Effector CD8-positive, alpha-beta T cell (primary cell): ENCODE results near the gene ZNF697.

Source experiments
- DNase-seq: peaks from one replicate; lab custom pipeline; 2025; lab: John Stamatoyannopoulos, UW

Gene ZNF697

GRCh38 chr1:119662034-119662437 lies 14.0 kb upstream of the ZNF697 start:
- DNase-seq: no peak

GRCh38 chr1:119660253-119661083 lies 12.4 kb upstream of the ZNF697 start:
- no peak for DNase-seq

GRCh38 chr1:119659628-119660027 lies 11.6 kb upstream of the ZNF697 start:
- DNase-seq: no peak

GRCh38 chr1:119656410-119656955 lies 8.4 kb upstream of the ZNF697 start:
- DNase-seq: no peak

- DNase-seq: no peak
These were observed 7.1 kb upstream of the ZNF697 start for GRCh38 chr1:119655154-119655553.

- no peak for DNase-seq
These were observed 5.7 kb upstream of the ZNF697 start for GRCh38 chr1:119653839-119654170.

GRCh38 chr1:119653135-119653838 lies 5.2 kb upstream of the ZNF697 start:
- no peak for DNase-seq

GRCh38 chr1:119652587-119652986 lies 4.5 kb upstream of the ZNF697 start:
- DNase-seq: no peak

GRCh38 chr1:119651641-119652040 lies 3.6 kb upstream of the ZNF697 start:
- DNase-seq: no peak

- no peak for DNase-seq
These were observed 3.1 kb upstream of the ZNF697 start for GRCh38 chr1:119651133-119651532.

- no peak for DNase-seq
These were observed 546 bp upstream of the ZNF697 start for GRCh38 chr1:119648620-119649004.

GRCh38 chr1:119647228-119647733 lies 785 bp downstream of the ZNF697 start:
- no peak for DNase-seq

- DNase-seq: no peak
These were observed 1.4 kb downstream of the ZNF697 start for GRCh38 chr1:119646521-119647227.

- no peak for DNase-seq
These were observed 9.0 kb downstream of the ZNF697 start for GRCh38 chr1:119639109-119639508.

- no peak for DNase-seq
These were observed 10.4 kb downstream of the ZNF697 start for GRCh38 chr1:119637710-119638109.

- no peak for DNase-seq
These were observed 11.5 kb downstream of the ZNF697 start for GRCh38 chr1:119636491-119637089.

GRCh38 chr1:119635811-119636390 lies 12.2 kb downstream of the ZNF697 start:
- DNase-seq: no peak

- DNase-seq: no peak
These were observed 14.1 kb downstream of the ZNF697 start for GRCh38 chr1:119634016-119634415.

GRCh38 chr1:119633575-119633974 lies 14.5 kb downstream of the ZNF697 start:
- no peak for DNase-seq

GRCh38 chr1:119632841-119633240 lies 15.2 kb downstream of the ZNF697 start:
- DNase-seq: no peak

GRCh38 chr1:119632103-119632490 lies 16.0 kb downstream of the ZNF697 start:
- DNase-seq: no peak
